ENCODE results near the gene TMEM163.

DNA sequence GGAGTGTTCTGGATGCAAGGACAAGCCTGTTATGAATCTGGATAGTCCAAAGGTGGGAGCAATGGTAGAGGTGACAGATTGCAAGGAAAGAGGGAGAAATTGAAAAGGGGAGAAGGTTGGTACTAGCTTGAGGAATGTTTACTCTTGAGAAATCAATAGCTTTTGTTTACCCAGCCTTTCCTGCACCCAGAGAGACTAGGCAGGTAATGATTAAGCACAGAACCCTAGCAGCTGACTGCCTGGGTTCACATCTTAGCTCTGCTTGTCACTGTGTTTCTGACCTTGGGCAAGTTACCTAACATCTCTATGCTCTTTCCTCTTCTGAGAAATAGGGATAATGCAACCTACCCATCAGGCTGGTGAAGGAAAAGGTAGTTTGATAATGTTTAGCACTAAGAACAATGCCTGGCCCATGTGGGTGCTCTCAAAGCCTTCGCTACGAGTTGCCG is 286.3 kb downstream of the TMEM163 start:
- TF ChIP-seq, protein P1, sequence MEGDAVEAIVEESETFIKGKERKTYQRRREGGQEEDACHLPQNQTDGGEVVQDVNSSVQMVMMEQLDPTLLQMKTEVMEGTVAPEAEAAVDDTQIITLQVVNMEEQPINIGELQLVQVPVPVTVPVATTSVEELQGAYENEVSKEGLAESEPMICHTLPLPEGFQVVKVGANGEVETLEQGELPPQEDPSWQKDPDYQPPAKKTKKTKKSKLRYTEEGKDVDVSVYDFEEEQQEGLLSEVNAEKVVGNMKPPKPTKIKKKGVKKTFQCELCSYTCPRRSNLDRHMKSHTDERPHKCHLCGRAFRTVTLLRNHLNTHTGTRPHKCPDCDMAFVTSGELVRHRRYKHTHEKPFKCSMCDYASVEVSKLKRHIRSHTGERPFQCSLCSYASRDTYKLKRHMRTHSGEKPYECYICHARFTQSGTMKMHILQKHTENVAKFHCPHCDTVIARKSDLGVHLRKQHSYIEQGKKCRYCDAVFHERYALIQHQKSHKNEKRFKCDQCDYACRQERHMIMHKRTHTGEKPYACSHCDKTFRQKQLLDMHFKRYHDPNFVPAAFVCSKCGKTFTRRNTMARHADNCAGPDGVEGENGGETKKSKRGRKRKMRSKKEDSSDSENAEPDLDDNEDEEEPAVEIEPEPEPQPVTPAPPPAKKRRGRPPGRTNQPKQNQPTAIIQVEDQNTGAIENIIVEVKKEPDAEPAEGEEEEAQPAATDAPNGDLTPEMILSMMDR (IDR thresholded peaks at IDR 0.05) = no peak
- TF ChIP-seq EZH2 (IDR thresholded peaks at IDR 0.05) (no peak), EZH2phosphoT487 (IDR thresholded peaks at IDR 0.05) (no peak)

Data from neural progenitor cell (in vitro differentiated cells).